NOMO-1 (cell line): Measurements from ENCODE around the gene CABLES1.
"Not testable (repeated sequence)": the region's sequence is repeated elsewhere in the genome, so short reads cannot be mapped to it uniquely, and the experiment has no call there.

ENCODE experiments used
- DNase-seq, 2 experiments: peaks; one replicate each; lab custom pipeline; 2025; ENCODE audit not compliant: unreplicated experiment in 2 of 2; lab: John Stamatoyannopoulos, UW

Gene CABLES1

GRCh38 chr18:23108496-23108895 is 26.8 kb upstream of the CABLES1 start:
- DNase-seq = no peak

DNA sequence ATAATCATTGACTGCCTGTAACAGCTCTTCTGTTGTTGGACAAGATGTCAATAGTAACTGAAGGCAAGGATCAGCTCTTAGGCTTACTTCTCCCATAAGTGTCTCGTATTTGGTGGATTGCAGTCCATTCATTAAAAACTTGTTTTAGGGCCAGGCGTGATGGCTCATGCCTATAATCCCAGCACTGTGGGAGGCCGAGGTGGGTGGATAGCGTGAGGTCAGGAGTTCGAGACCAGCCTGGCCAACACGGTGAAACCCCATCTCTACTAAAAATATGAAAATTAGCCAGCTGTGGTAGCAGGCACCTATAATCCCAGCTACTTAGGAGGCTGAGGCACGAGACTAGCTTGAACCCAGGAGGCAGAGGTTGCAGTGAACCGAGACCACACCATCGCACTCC is 26.1 kb upstream of the CABLES1 start:
- DNase-seq = not testable (repeated sequence)

- DNase-seq = no peak
These were observed 21.7 kb upstream of the CABLES1 start for GRCh38 chr18:23113576-23113975.

DNA sequence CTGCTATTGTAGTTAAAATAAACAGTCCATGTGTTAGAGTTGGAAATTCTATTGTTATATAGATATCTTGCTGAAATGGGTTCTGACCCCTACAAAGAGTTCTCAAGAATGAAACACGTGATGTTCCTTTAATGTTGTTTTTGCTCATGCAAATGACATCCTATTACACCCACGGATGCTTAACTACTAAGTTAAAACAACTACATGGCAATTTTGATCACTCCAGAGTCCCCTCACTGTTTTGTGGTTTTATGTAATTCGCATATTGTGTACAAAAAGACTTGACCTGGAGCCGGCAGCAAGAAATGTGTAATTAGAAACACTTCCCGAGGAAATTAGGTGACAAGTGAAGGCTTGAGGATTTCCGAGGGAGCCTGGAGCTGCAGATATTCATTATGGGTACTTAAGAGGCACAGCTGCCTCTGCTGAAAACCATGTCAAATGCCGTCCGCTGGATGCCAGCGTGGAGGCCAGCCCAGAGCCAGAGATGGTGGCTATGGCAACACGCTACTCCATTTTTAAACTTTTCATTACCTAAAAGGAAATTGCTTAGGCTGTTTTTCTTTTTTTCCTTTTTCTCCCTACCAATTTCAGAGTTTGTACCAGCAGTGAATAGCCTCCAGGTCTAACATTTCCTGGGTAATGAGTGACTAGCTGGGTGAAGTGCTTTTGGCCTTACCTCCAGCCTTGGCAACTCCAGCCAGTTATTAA is 21.0 kb upstream of the CABLES1 start:
- DNase-seq = no peak

- no peak for DNase-seq
These were observed 20.4 kb upstream of the CABLES1 start for GRCh38 chr18:23114911-23115310.

DNA sequence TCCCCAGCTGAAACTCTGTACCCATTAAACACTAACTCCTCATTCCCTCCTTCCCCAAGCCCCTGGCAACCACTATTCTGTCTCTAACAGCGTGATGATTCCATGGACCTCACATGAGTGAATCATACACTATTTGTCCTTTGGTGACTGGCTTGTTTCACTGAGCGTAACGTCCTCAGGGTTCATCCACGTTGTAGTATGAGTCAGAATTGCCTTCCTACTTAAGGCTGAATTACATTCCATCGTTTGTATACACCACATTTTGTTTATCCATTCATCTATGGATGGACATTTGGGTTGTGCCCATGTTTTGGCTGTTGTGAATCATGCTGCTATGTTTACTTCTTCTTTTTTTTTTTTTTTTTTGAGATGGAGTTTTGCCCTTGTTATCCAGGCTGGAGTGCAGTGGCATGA is 19.6 kb upstream of the CABLES1 start:
- DNase-seq = no peak

DNA sequence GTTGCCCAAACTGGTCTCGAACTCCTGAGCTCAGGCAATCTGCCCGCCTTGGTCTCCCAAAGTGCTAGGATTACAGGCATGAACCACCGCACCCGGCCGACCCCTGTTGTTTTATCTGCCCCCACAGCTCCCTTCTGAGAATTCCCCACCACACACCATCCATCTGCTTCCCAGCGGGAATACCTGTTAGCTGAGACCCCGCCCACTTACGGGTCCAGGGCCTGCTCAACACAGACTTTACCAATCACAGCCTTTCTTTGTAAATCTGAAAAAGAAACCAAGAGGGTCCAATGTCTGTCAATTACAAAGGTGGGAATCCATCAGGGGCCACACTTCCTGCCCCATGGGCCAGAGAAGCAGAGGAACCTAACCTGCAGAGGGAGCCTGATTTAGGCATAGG is 14.2 kb upstream of the CABLES1 start:
- DNase-seq = no peak

GRCh38 chr18:23122334-23123229 is 12.7 kb upstream of the CABLES1 start:
- DNase-seq = no peak

GRCh38 chr18:23126376-23127056 is 8.8 kb upstream of the CABLES1 start:
- peak; percentile 51 to 68 for DNase-seq

DNA sequence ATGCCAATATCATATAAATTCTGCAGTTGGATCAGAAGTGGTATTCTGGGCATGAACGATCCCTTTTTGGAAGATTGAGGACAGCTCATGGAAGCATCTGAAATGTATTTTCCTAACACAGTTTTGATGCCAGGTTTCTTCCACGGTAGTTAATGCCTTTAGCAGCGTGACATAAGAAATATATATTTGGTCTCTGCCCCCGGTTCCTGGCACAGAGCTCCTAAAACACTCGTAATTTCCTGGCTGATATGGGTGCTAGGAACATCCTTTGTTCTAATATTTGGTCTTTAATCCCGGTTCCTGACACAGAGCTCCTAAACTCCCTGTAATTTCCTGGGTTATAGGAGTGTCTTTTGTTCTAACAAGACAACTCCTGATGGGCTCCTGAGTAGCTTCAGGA is 8.2 kb upstream of the CABLES1 start:
- DNase-seq = no peak

DNA sequence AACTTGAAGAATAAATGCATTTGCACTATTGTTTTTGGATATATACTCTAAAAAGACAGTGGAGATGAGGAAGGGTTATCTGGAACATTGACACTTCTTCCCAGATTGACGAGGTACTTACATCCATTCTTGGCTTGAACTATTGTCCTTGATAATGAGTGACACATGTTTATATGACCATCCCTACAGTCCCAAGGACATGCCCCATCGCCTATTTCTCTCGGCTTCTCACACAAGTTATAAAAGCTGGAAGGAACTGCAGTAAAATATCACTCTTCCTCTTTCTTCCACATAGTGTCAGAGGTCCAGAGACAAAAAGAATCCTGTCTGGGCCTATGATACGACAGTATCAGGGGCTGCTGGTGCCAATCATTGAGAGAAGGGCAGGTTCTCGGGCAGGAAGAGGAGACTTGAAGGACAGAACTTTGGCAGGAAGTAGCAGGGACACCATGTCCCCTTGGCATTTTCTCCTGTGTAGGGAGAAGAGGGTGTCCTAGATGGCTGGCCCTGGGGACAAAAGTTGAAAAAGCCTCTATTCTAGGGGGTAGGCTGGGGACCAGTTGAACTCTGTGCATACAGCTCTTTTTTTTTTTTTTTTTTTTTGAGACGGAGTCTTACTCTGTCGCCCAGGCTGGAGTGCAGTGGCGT is 5.8 kb upstream of the CABLES1 start:
- no peak for DNase-seq

DNA sequence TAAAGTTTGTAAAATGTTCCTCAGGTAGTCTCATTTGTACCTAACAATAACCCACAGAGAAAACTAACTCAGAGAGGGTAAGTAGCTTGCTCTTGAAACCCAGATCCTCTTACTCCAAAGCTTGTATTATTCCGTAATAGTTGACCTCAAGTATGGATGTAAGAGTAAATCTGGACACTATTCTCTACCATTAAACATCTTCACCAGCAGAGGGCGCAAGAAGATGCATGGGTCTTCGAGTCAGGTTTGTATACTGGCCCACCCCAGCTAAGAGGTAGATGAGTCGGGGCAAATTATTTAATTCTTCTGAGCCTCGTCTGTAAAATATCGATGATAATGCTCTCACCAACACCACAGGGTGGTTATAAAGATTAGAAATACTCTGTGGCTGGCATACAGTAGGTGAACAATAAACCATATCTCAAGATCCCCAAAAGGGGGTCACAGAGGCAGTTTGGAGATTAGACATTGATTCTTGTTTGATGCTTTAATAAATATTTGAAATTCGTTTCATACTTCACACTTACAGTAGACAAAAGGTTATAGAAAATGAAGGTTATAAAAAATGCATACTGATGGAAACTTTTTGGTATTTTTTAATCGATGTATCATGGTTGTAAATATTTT is 3.5 kb upstream of the CABLES1 start:
- DNase-seq = peak in 1 of 2 experiments; percentile 61

- DNase-seq = no peak
These were observed 1.2 kb upstream of the CABLES1 start for GRCh38 chr18:23133860-23134779.

GRCh38 chr18:23135550-23136325 is 453 bp downstream of the CABLES1 start:
- peak in 1 of 2 experiments; percentile 19 for DNase-seq

DNA sequence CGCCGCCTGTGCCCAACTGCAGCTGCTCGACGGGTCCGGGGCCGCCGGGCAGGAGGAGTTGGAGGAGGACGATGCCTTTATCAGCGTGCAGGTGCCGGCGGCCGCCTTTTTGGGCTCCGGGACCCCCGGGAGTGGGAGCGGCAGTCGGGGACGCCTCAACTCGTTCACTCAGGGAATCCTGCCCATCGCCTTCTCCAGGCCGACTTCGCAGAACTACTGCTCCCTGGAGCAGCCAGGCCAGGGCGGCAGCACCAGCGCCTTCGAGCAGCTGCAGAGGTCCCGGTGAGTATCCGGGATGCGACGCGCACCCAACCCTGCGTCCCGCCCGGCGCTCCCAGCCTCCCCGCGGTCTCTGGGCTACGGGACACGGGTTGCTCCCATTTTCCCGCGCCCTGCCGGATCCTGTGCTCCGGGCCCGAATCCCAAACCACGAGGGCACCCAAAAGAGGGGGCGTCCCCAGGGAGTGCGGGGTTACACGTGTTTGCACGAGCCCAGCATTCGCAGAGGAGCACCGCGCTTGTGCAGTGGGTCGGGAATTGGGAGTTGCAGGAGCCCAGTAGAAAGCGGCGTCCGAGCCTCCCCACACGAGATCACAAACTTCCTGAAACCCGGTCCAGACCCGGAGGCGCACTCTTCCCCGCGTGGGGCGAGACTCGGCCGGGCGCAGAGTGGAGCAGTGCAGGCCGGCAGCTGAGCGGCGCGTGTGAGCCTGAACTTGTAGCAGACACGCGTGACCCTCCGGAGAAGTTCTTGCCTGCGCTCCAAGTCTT is 1.2 kb downstream of the CABLES1 start:
- DNase-seq = no peak

DNA sequence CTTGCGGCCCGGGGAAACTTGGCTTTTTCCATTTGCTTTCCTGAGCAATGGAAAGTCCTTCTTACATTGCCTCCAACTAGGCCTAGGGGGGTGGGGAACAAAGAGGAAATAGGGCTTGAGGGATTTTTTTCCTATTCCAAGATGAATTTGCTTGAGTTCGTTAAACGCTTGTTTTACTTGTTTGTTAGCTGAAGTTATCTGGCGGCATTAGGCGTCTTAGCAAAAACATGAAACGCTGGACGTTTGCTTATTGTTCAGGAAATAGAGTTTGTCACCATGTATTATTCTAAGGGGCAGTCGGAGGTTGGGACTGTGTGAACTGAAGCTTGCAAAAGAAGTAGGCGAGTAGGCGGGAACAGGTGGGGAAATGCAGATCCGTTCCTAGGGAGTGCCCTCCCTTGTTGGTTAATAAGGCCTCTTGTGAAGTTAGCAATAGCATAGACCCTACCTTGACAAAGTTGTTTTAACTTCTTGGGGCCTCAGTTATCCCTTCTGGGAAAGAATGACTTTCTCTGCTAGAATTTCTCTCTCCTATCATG is 1.9 kb downstream of the CABLES1 start:
- no peak for DNase-seq

DNA sequence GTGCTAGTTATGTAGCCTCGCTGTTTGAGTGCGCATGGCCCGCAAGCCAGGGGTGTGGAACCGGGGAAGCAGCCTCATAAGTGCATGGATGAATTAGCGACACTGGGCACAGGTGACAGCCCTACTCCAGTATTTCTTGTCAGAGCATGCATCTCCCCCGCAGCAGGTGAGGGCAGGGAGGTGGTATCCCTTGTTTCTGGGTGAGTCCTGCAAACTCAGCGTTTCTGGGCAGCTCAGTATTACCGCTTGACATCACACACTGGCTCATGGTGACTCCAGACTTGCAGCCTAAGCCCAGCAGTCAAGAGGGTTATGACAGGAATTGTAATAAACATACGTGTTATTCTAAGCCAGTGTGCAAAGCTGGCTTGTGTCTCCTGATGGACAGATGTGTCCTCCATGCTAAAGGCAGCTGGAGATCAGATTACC is 2.5 kb downstream of the CABLES1 start:
- no peak for DNase-seq

- no peak for DNase-seq
These were observed 3.2 kb downstream of the CABLES1 start for GRCh38 chr18:23138471-23138870.
